Right renal cortex interstitium (tissue), 3 donors: ENCODE measurements around the gene CHML. TPM values are rescaled to one million over a fixed set of nuclear protein-coding genes. Genes with fewer than 3 reads are reported as not detected.

Experiments used
- DNase-seq, 3 donors: peaks; one replicate each; pipeline ENCODE4 v3.0.0-alpha.2; 2013; ENCODE audit warnings: low read depth in 3 of 3, low spot score in 2 of 3
- polyA plus RNA-seq, 3 donors: library from polyadenylated mRNA; unstranded; fragments of 120-200 nt; gene quantifications; one replicate each; pipeline ENCODE4 v1.2.1, GENCODE V29; 2013; ENCODE audit not compliant: insufficient read length in 3 of 3

Gene CHML
- polyA plus RNA-seq, 3 donors = 22.3 to 29.4 (median 25.1) TPM

DNA sequence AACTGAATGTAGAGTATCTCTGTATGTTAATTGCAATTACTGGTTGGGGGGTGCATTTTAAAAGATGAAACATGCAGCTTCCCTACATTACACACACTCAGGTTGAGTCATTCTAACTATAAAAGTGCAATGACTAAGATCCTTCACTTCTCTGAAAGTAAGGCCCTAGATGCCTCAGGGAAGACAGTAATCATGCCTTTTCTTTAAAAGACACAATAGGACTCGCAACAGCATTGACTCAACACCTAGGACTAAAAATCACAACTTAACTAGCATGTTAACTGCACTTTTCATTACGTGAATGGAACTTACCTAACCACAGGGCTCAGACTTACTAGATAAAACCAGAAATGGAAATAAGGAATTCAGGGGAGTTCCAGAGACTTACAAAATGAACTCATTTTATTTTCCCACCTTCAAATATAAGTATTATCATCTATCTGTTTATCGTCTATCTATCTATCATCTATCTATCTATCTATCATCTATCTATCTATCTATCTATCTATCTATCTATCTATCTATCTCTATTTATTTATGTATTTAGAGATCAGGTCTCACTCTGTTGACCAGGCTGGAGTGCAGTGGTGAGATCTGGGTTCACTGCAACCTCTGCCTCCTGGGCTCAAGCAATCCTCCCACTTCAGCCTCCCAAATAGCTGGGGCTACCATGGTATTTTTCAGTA lies 47.8 kb downstream of the CHML start:
- no peak for DNase-seq

DNA sequence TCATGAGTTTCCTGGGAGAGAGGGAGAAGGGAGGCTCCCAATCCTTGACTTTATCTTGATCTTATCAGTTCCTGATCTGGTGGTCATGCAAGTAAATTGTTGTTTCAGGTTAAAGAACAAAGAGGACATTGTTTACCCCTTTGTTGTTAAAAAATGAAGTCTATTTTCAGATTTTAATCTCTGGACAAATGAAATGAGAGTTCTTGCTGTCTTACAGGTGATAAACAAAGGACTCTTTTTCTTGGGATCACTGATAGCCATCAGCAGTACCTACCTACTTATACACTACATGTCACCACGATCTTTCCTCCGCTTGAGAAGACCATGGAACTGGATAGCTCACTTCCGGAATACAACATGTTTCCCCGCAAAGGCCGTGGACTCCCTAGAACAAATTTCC lies 48.4 kb downstream of the CHML start:
- no peak for DNase-seq

DNA sequence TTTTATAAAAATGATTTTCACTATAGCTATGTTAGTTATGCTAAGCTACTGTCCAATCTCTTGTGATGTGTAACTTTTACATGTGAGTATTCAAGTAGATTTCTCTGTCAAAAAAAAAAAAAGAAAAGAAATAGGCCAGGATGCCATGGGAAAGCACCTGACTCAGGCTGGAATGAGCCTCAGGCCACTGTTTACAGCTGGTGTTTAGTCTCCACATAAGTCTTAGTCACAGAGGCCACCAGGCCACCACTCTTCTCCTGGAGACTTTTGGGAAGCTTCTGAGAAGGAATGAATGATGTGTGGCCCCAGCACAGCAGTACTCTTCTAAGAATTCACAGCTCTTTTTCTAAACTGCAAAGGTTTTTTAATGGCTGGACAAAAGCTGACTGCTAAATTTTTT lies 48.9 kb downstream of the CHML start:
- DNase-seq = no peak

DNA sequence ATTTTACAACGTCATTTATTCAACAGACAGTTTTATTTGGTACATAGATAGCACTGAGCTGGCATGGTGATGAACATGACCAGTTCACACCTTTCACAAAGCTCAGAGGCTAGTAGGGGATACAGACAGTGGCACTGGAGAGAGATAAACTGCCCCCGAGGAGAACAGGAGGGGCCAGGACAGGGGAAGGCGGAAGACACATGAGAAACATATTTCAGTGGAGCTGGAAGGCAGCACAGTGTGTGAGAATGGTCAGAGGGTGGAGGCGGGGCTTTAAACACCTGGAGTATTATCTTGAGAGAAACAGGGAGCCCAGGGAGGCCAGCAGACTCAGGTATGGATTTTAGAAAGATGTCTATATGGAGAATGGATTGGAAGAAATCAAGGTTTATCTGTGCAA lies 49.5 kb downstream of the CHML start:
- DNase-seq = no peak

Other genes with a start within 250 kb of the CHML start
- gene FH, start 120.6 kb downstream of the CHML start, polyA plus RNA-seq = 100 to 1,000 TPM; 112 to 114 (median 114) TPM
- 10 to 100 TPM; 24.3 to 29.4 (median 26.3) TPM for gene KMO, start 108.0 kb downstream of the CHML start, polyA plus RNA-seq
- 10 to 100 TPM; 47.7 to 58.3 (median 50.5) TPM for gene OPN3, start within 50 bp of the CHML start, polyA plus RNA-seq
- under 1 TPM; 0.42 to 0.51 (median 0.44) TPM for gene WDR64, start 11.9 kb upstream of the CHML start, polyA plus RNA-seq
- 10 to 100 TPM; 10.0 to 14.6 (median 13.0) TPM for gene EXO1, start 207.8 kb upstream of the CHML start, polyA plus RNA-seq